ENCODE data around the gene SPATS2L. TPM values are rescaled to one million over a fixed set of nuclear protein-coding genes. Genes with fewer than 3 reads are reported as not detected.

SPATS2L gene
- total RNA-seq, 2 experiments from 2014 or later = 79.0 to 82.3 TPM

- H3K36me3 Mint-ChIP-seq (ENCODE audit: low read depth) = peaks cover 51% of the 10 kb centered on the region
- H3K4me3 Mint-ChIP-seq = no peak overlapping the region
- no peaks in the 10 kb centered on the region for H3K9me3 Mint-ChIP-seq
- H3K27me3 Mint-ChIP-seq = no peaks in the 10 kb centered on the region
- peak overlapping the region; percentile 73 for H3K27ac Mint-ChIP-seq
- peaks cover 62% of the 10 kb centered on the region for H3K4me1 Mint-ChIP-seq
- ChIA-PET CTCF (interaction anchor here (0.7 to 1.7 kb wide), 6 partner anchors 10 to 420 kb away, joined by 3 to 4 read pairs (median 3); partner anchors contain the start of gene SGO2), POLR2A (interaction anchor here (0.9 to 2.4 kb wide), 5 partner anchors 12 to 99 kb away, joined by 3 to 7 read pairs (median 3); partner anchors contain the start of gene SPATS2L)
- no peak for DNase-seq
These were observed 99.3 kb downstream of the SPATS2L start for GRCh38 chr2:200405599-200406298.

- DNase-seq = no peak
- Mint-ChIP-seq H3K27me3 (no peaks in the 10 kb centered on the region), H3K4me1 (peaks cover 63% of the 10 kb centered on the region), H3K4me3 (no peak overlapping the region), H3K27ac (peak overlapping the region; percentile 73), H3K36me3 (ENCODE audit: low read depth) (peaks cover 51% of the 10 kb centered on the region), H3K9me3 (no peaks in the 10 kb centered on the region)
- POLR2A ChIA-PET = interaction anchor here (0.6 to 2.4 kb wide), 5 partner anchors 12 to 49 kb away, joined by 3 to 7 read pairs (median 3); no protein-coding TSS in a partner anchor
- CTCF ChIA-PET = interaction anchor here (1.1 to 1.7 kb wide), 3 partner anchors 10 to 421 kb away, joined by 3 to 4 read pairs (median 4); no protein-coding TSS in a partner anchor
These were observed 99.9 kb downstream of the SPATS2L start for GRCh38 chr2:200406379-200406778.

DNA sequence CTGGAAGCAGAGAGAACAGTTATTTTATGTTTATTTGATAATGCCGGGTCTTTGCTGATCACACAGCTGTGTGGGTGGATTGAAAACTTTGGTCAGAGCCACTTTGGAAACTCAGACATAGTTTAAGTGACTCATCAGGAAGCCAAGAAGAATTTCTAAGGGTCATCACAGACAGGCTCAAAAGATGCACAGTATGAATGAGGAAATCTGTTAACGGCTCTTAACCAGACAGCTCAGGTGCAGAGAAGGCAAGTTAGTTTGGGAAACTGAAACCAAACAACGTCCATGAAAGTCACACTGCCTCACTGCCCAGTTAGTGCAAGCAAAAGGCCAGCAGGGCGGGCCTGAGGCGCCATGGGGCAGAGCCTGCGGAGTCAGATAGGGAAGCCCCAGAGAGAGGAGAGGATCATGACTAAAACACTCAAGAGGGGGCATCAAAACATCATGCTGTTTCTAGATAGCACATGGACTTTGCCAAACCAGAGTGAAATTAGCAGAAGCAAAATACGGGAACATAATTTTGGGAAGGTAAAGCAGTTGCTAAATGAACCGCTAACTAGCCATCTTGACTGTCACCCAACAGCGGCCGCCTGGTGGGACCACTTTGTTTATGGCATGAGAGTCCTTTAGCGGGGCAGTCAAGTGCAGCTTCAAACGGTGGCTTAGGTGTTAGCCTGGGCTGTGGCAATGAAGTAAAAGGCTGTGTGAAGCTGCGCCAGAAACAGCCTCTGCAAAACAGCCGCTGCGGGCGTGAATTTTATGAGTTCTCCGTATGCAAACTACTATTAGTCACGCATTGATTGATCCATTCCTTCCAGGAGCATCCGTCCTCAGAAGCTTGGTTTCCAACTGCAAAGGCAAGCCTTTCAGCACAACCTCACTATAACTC, 102.2 kb downstream of the SPATS2L start:
- Mint-ChIP-seq H3K36me3 (ENCODE audit: low read depth) (peaks cover 41% of the 10 kb centered on the region), H3K4me3 (no peak overlapping the region), H3K9me3 (no peaks in the 10 kb centered on the region), H3K27me3 (no peaks in the 10 kb centered on the region), H3K27ac (peak overlapping the region; percentile 13), H3K4me1 (peaks cover 63% of the 10 kb centered on the region)
- DNase-seq = no peak
- ChIA-PET CTCF (no interaction called here), POLR2A (interaction anchor here (1.1 kb wide), 1 partner anchor 34 kb away, joined by 3 read pairs; no protein-coding TSS in a partner anchor)

DNA sequence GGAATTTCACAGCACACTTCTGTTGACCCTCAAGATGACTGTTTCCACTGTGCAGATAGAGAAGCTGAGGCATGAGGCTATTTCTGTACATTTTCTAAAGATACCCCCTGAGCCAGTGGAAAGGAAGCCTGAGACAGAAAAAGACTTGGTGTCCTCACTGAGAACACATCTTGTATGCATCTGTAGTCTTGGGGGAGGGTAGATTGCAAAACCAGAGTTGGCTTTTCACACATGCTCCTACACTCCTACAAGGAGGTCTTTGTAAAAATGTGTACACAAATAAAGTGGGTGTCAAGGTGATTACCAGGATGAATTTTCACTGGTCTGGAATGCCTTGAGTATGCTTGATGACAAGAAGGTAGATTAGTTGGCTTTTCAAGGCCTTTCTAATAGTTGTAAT, 105.3 kb downstream of the SPATS2L start:
- H3K36me3 Mint-ChIP-seq (ENCODE audit: low read depth) = peaks cover 36% of the 10 kb centered on the region
- H3K27ac Mint-ChIP-seq = no peak overlapping the region
- H3K4me3 Mint-ChIP-seq = no peak overlapping the region
- no peak for DNase-seq
- POLR2A ChIA-PET = no interaction called here
- H3K9me3 Mint-ChIP-seq = no peaks in the 10 kb centered on the region
- H3K27me3 Mint-ChIP-seq = no peaks in the 10 kb centered on the region
- CTCF ChIA-PET = no interaction called here
- H3K4me1 Mint-ChIP-seq = peaks cover 34% of the 10 kb centered on the region

- H3K9me3 Mint-ChIP-seq = no peaks in the 10 kb centered on the region
- no peaks in the 10 kb centered on the region for H3K27me3 Mint-ChIP-seq
- ChIA-PET CTCF (interaction anchor here (1.3 kb wide), 1 partner anchor 7 kb away, joined by 3 read pairs; no protein-coding TSS in a partner anchor), POLR2A (no interaction called here)
- no peak overlapping the region for H3K27ac Mint-ChIP-seq
- DNase-seq = no peak
- H3K4me3 Mint-ChIP-seq = no peak overlapping the region
- H3K36me3 Mint-ChIP-seq (ENCODE audit: low read depth) = peaks cover 43% of the 10 kb centered on the region
- peaks cover 12% of the 10 kb centered on the region for H3K4me1 Mint-ChIP-seq
These were observed 107.9 kb downstream of the SPATS2L start for GRCh38 chr2:200414367-200414766.

- no peak overlapping the region for H3K4me3 Mint-ChIP-seq
- H3K27me3 Mint-ChIP-seq = no peaks in the 10 kb centered on the region
- DNase-seq = no peak
- H3K9me3 Mint-ChIP-seq = no peaks in the 10 kb centered on the region
- H3K4me1 Mint-ChIP-seq = peaks cover 4% of the 10 kb centered on the region
- ChIA-PET CTCF (interaction anchor here (0.9 to 1.3 kb wide), 3 partner anchors 8 to 172 kb away, joined by 3 to 5 read pairs (median 4); no protein-coding TSS in a partner anchor), POLR2A (no interaction called here)
- H3K27ac Mint-ChIP-seq = no peak overlapping the region
- peaks cover 48% of the 10 kb centered on the region for H3K36me3 Mint-ChIP-seq (ENCODE audit: low read depth)
These were observed 109.0 kb downstream of the SPATS2L start for GRCh38 chr2:200415455-200415854.

GRCh38 chr2:200416878-200417277, 110.4 kb downstream of the SPATS2L start:
- Mint-ChIP-seq H3K27ac (no peak overlapping the region), H3K36me3 (ENCODE audit: low read depth) (peaks cover 56% of the 10 kb centered on the region), H3K4me1 (peaks cover 2% of the 10 kb centered on the region), H3K4me3 (no peak overlapping the region), H3K27me3 (no peaks in the 10 kb centered on the region), H3K9me3 (no peaks in the 10 kb centered on the region)
- ChIA-PET POLR2A (no interaction called here), CTCF (interaction anchor here (1.0 kb wide), 1 partner anchor 10 kb away, joined by 4 read pairs; no protein-coding TSS in a partner anchor)
- DNase-seq = no peak

- no peaks in the 10 kb centered on the region for H3K9me3 Mint-ChIP-seq
- peaks cover 2% of the 10 kb centered on the region for H3K4me1 Mint-ChIP-seq
- H3K27ac Mint-ChIP-seq = no peak overlapping the region
- CTCF ChIA-PET = no interaction called here
- H3K4me3 Mint-ChIP-seq = no peak overlapping the region
- no peak for DNase-seq
- POLR2A ChIA-PET = no interaction called here
- H3K27me3 Mint-ChIP-seq = no peaks in the 10 kb centered on the region
- peaks cover 58% of the 10 kb centered on the region for H3K36me3 Mint-ChIP-seq (ENCODE audit: low read depth)
These were observed 110.9 kb downstream of the SPATS2L start for GRCh38 chr2:200417366-200417765.

- Mint-ChIP-seq H3K27me3 (no peaks in the 10 kb centered on the region), H3K4me3 (no peak overlapping the region), H3K4me1 (peaks cover 8% of the 10 kb centered on the region), H3K27ac (no peak overlapping the region), H3K9me3 (no peaks in the 10 kb centered on the region), H3K36me3 (ENCODE audit: low read depth) (peaks cover 62% of the 10 kb centered on the region)
- ChIA-PET POLR2A (interaction anchor here (0.9 kb wide), 1 partner anchor 12 kb away, joined by 3 read pairs; no protein-coding TSS in a partner anchor), CTCF (no interaction called here)
- DNase-seq = no peak
These were observed 111.9 kb downstream of the SPATS2L start for GRCh38 chr2:200418399-200418798.

GRCh38 chr2:200419325-200419724, 112.8 kb downstream of the SPATS2L start:
- Mint-ChIP-seq H3K9me3 (no peaks in the 10 kb centered on the region), H3K27ac (no peak overlapping the region), H3K36me3 (ENCODE audit: low read depth) (peaks cover 61% of the 10 kb centered on the region), H3K4me3 (no peak overlapping the region), H3K27me3 (no peaks in the 10 kb centered on the region), H3K4me1 (peaks cover 8% of the 10 kb centered on the region)
- ChIA-PET CTCF (interaction anchor here (0.6 kb wide), 1 partner anchor 19 kb away, joined by 3 read pairs; no protein-coding TSS in a partner anchor), POLR2A (interaction anchor here (0.9 kb wide), 1 partner anchor 36 kb away, joined by 3 read pairs; no protein-coding TSS in a partner anchor)
- no peak for DNase-seq

DNA sequence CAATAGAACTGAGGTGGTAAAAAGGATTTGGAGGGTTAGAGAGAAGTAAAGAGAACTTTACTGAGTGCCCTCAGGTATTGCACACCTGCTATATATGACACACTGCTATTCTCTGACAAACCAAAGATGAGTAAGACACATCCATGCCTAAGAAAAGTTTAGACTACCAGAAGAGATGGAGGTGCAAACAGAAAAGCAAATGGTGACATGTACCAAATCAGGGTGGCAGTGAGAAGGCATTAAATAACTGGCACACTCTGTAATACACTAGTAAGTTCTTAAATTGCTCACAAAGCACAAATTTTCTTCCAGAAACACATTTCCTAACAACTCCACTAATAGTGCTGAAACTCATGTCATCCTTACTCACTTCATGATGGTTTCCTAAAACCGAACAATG, 114.8 kb downstream of the SPATS2L start:
- no peak overlapping the region for H3K27ac Mint-ChIP-seq
- no peaks in the 10 kb centered on the region for H3K27me3 Mint-ChIP-seq
- H3K36me3 Mint-ChIP-seq (ENCODE audit: low read depth) = peaks cover 65% of the 10 kb centered on the region
- POLR2A ChIA-PET = no interaction called here
- no peak for DNase-seq
- no peaks in the 10 kb centered on the region for H3K9me3 Mint-ChIP-seq
- CTCF ChIA-PET = no interaction called here
- peaks cover 15% of the 10 kb centered on the region for H3K4me1 Mint-ChIP-seq
- no peak overlapping the region for H3K4me3 Mint-ChIP-seq

GRCh38 chr2:200422071-200422470, 115.6 kb downstream of the SPATS2L start:
- H3K4me1 Mint-ChIP-seq = peaks cover 21% of the 10 kb centered on the region
- POLR2A ChIA-PET = no interaction called here

More at GRCh38 chr2:200422071-200422470, 115.6 kb downstream of the SPATS2L start:
- peaks cover 60% of the 10 kb centered on the region for H3K36me3 Mint-ChIP-seq (ENCODE audit: low read depth)
- H3K9me3 Mint-ChIP-seq = no peaks in the 10 kb centered on the region
- H3K27me3 Mint-ChIP-seq = no peaks in the 10 kb centered on the region
- CTCF ChIA-PET = no interaction called here
- H3K27ac Mint-ChIP-seq = no peak overlapping the region
- no peak overlapping the region for H3K4me3 Mint-ChIP-seq
- no peak for DNase-seq

All from activated CD4-positive, alpha-beta memory T cell treated with anti-CD3 and anti-CD28 coated beads, Interleukin-2, amount 10 ng/mL, durations not matched to agents 7 days and 5 days (primary cell).